Measurements from ENCODE around the gene IMMP2L. TPM values are rescaled to one million over a fixed set of nuclear protein-coding genes. Genes with fewer than 3 reads are reported as not detected.

IMMP2L gene
- total and polyA plus RNA-seq, 2 of the 8 experiments (the other 6 are each of a cell fraction or from before 2014, with no cell fraction given), result 2.3 to 10.1 TPM

GRCh38 chr7:110853263-110853662 lies 709.0 kb downstream of the IMMP2L start:
- Histone ChIP-seq H4K91ac (replicated peaks; ENCODE audit: insufficient read length, low read length) (no peak overlapping the region), H3K79me1 (ENCODE audit: low read depth, low read length) (no peaks in the 10 kb centered on the region), H3K14ac (ENCODE audit: insufficient read length) (no peak overlapping the region), H3K4ac (replicated peaks; ENCODE audit: insufficient read length, low read depth, low read length) (no peak overlapping the region), H3K56ac (replicated peaks; ENCODE audit: insufficient read length, low read depth, low read length) (no peak overlapping the region), H3K9me3 (ENCODE audit: insufficient read depth in 2 of 2, low read depth in 1 of 2, low read length in 1 of 2) (peaks cover 5 to 6% of the 10 kb centered on the region in 2 experiments; a peak in 2 of 4 replicates), H3K36me3 (ENCODE audit: control insufficient read depth in 2 of 4, insufficient read depth in 4 of 4, low read length in 3 of 4) (peaks cover 0 to 3% (median 1%) of the 10 kb centered on the region in 4 experiments; a peak in 1 of 8 replicates), H2BK20ac (ENCODE audit: low read length) (no peak overlapping the region), H4K20me1 (replicated peaks in 1 of 2; ENCODE audit: control insufficient read depth in 1 of 2, insufficient read depth in 2 of 2, low read length in 2 of 2) (no peaks in the 10 kb centered on the region), H3K23ac (ENCODE audit: insufficient read length) (no peak overlapping the region), H4K8ac (ENCODE audit: extremely low read depth, insufficient read depth, low read length) (no peak overlapping the region), H2BK120ac (replicated peaks; ENCODE audit: low read depth, low read length) (no peak overlapping the region), H3K27ac (ENCODE audit: low read depth, low read length) (no peak overlapping the region), H2BK15ac (ENCODE audit: low read length) (no peak overlapping the region), H3K9ac (replicated peaks in 1 of 4; ENCODE audit: extremely low read depth in 1 of 4, low read depth in 3 of 4, low read length in 3 of 4) (no peak overlapping the region), H3K27me3 (replicated peaks in 1 of 4; ENCODE audit: control insufficient read depth in 3 of 4, extremely low read depth in 1 of 4, insufficient read depth in 3 of 4, low read length in 3 of 4) (no peaks in the 10 kb centered on the region), H3K18ac (ENCODE audit: extremely low read depth, low read length) (no peak overlapping the region), H2BK5ac (ENCODE audit: low read depth, low read length) (no peak overlapping the region), H4K5ac (ENCODE audit: insufficient read length, low read depth, low read length) (no peak overlapping the region), H3K4me2 (ENCODE audit: insufficient read depth in 1 of 2, low read depth in 2 of 2, low read length in 2 of 2) (no peak overlapping the region), H3K4me1 (replicated peaks in 1 of 4; ENCODE audit: control insufficient read depth in 3 of 4, insufficient read depth in 4 of 4, low read length in 3 of 4) (peaks cover 0 to 14% (median 4%) of the 10 kb centered on the region in 4 experiments; a peak in 4 of 7 replicates), H3K23me2 (ENCODE audit: low read depth, low read length) (no peaks in the 10 kb centered on the region; the same call in 1 of the 2 replicates), H2AFZ (ENCODE audit: low read length) (no peak overlapping the region), H2BK12ac (ENCODE audit: low read depth, low read length) (no peak overlapping the region), H3K79me2 (ENCODE audit: control insufficient read depth in 1 of 2, insufficient read depth in 2 of 2, low read length in 2 of 2) (no peaks in the 10 kb centered on the region), H2AK5ac (ENCODE audit: low read depth, low read length) (no peak overlapping the region), H3K4me3 (ENCODE audit: extremely low read depth in 1 of 4, insufficient read depth in 2 of 4, low read depth in 3 of 4, low read length in 4 of 4) (no peak overlapping the region)
- FAIRE-seq (no peak), DNase-seq (ENCODE audit: low read depth in 1 of 2, low spot score in 2 of 2) (no peak)
- ChIA-PET CTCF (ENCODE audit: partially characterized antibody) (interaction anchor here (0.6 to 0.7 kb wide), 2 partner anchors 101 to 159 kb away, joined by 3 to 4 read pairs; no protein-coding TSS in a partner anchor), POLR2A (ENCODE audit: partially characterized antibody) (no interaction called here)
- 98% methylated on average over 3 of the region's 3 CpGs; no CpG with 5 or more reads in 1 of the 2 experiments for WGBS, 2 experiments (ENCODE audit: extremely low coverage in 1 of 2, insufficient coverage in 1 of 2, insufficient read length in 1 of 2, insufficient replicate concordance in 2 of 2, low coverage in 1 of 2, low lambda C conversion rate in 2 of 2, missing lambda C conversion rate in 1 of 2)
- TF ChIP-seq CEBPB (IDR thresholded peaks at IDR 0.05; ENCODE audit: low read depth, low read length) (no peak), CHD2 (IDR thresholded peaks at IDR 0.05; ENCODE audit: low read length) (no peak), EGR1 (IDR thresholded peaks at IDR 0.05; ENCODE audit: borderline replicate concordance, low read depth, low read length) (no peak), KDM1A (IDR thresholded peaks at IDR 0.05; ENCODE audit: borderline replicate concordance, low read length) (no peak), SUZ12 (IDR thresholded peaks at IDR 0.05; ENCODE audit: low read length) (no peak)

Data from H1 (cell line).